ENCODE measurements around the gene VWA5B2. TPM values are rescaled to one million over a fixed set of nuclear protein-coding genes. Genes with fewer than 3 reads are reported as not detected.

Gene VWA5B2
- total and polyA plus RNA-seq, 2 of the 13 experiments (the other 11 are each of a cell fraction or from before 2014, with no cell fraction given), result 0.03 to 0.04 TPM

DNA sequence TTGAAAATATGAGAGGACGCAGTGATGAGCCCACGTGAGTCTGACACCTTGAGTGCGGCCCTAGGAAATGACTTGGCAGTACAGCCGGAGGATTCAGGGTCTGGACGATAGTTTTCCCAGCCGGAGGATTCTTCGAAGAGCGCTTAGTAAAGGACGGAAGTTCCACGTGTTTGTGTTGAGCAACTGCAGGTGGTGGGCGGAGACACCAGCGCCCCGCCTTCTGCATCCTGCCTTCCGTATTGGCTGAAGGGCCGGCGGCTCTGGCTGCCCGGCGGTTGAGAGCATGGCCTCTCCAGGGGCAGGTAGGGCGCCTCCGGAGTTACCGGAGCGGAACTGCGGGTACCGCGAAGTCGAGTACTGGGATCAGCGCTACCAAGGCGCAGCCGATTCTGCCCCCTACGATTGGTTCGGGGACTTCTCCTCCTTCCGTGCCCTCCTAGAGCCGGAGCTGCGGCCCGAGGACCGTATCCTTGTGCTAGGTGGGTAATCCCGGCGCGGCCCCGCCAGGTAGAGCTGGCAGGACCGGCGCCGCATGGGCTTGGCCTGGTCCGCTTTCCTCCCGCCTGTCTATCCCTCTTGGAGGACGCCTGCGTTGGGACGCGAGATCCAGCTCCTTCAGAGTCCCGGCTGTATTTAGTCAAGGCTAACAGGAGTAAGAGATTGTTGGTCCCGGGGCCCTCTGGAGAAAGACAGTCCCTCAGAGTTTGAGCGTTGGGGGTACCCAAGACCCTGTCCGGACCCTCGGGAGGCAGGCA is 20.2 kb downstream of the VWA5B2 start, which contains the start of gene EEF1AKMT4 (continued):
- no peak for TF ChIP-seq ZNF292 (CRISPR knock-in tag; IDR thresholded peaks at IDR 0.05; ENCODE audit: borderline replicate concordance, low read depth)
- TF ChIP-seq EED (CRISPR knock-in tag; IDR thresholded peaks at IDR 0.05), result no peak
- TF ChIP-seq ZSCAN21 (CRISPR knock-in tag; IDR thresholded peaks at IDR 0.05; ENCODE audit: borderline replicate concordance), result no peak
- no peak for TF ChIP-seq MTA3 (CRISPR knock-in tag; IDR thresholded peaks at IDR 0.05)
- TF ChIP-seq, protein P1, sequence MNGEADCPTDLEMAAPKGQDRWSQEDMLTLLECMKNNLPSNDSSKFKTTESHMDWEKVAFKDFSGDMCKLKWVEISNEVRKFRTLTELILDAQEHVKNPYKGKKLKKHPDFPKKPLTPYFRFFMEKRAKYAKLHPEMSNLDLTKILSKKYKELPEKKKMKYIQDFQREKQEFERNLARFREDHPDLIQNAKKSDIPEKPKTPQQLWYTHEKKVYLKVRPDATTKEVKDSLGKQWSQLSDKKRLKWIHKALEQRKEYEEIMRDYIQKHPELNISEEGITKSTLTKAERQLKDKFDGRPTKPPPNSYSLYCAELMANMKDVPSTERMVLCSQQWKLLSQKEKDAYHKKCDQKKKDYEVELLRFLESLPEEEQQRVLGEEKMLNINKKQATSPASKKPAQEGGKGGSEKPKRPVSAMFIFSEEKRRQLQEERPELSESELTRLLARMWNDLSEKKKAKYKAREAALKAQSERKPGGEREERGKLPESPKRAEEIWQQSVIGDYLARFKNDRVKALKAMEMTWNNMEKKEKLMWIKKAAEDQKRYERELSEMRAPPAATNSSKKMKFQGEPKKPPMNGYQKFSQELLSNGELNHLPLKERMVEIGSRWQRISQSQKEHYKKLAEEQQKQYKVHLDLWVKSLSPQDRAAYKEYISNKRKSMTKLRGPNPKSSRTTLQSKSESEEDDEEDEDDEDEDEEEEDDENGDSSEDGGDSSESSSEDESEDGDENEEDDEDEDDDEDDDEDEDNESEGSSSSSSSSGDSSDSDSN (CRISPR knock-in tag; IDR thresholded peaks at IDR 0.05), result peak; percentile 84
- TF ChIP-seq KLF13 (CRISPR knock-in tag; IDR thresholded peaks at IDR 0.05), result no peak
- TF ChIP-seq, protein P2, sequence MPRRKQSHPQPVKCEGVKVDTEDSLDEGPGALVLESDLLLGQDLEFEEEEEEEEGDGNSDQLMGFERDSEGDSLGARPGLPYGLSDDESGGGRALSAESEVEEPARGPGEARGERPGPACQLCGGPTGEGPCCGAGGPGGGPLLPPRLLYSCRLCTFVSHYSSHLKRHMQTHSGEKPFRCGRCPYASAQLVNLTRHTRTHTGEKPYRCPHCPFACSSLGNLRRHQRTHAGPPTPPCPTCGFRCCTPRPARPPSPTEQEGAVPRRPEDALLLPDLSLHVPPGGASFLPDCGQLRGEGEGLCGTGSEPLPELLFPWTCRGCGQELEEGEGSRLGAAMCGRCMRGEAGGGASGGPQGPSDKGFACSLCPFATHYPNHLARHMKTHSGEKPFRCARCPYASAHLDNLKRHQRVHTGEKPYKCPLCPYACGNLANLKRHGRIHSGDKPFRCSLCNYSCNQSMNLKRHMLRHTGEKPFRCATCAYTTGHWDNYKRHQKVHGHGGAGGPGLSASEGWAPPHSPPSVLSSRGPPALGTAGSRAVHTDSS (CRISPR knock-in tag; conservative IDR thresholded peaks at IDR 0.05), result no peak
- TF ChIP-seq, protein P3, sequence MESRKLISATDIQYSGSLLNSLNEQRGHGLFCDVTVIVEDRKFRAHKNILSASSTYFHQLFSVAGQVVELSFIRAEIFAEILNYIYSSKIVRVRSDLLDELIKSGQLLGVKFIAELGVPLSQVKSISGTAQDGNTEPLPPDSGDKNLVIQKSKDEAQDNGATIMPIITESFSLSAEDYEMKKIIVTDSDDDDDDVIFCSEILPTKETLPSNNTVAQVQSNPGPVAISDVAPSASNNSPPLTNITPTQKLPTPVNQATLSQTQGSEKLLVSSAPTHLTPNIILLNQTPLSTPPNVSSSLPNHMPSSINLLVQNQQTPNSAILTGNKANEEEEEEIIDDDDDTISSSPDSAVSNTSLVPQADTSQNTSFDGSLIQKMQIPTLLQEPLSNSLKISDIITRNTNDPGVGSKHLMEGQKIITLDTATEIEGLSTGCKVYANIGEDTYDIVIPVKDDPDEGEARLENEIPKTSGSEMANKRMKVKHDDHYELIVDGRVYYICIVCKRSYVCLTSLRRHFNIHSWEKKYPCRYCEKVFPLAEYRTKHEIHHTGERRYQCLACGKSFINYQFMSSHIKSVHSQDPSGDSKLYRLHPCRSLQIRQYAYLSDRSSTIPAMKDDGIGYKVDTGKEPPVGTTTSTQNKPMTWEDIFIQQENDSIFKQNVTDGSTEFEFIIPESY (CRISPR knock-in tag; IDR thresholded peaks at IDR 0.05), result 0 out of 2 replicates have a peak, but pooled peaks have one; percentile 7
- TF ChIP-seq ZNF264 (CRISPR knock-in tag; IDR thresholded peaks at IDR 0.05), result peak; percentile 41; the same call in 1 of the 2 replicates
- TF ChIP-seq ZNF720 (CRISPR knock-in tag; IDR thresholded peaks at IDR 0.05), result no peak
- TF ChIP-seq ZNF558 (CRISPR knock-in tag; IDR thresholded peaks at IDR 0.05; ENCODE audit: borderline replicate concordance), result no peak
- TF ChIP-seq ZNF629 (CRISPR knock-in tag; conservative IDR thresholded peaks at IDR 0.05), result no peak
- no peak for TF ChIP-seq HES4 (CRISPR knock-in tag; IDR thresholded peaks at IDR 0.05; ENCODE audit: borderline replicate concordance)
- TF ChIP-seq SMAD3 (CRISPR knock-in tag; IDR thresholded peaks at IDR 0.05), result no peak; the same call in 1 of the 2 replicates
- TF ChIP-seq, protein P4, sequence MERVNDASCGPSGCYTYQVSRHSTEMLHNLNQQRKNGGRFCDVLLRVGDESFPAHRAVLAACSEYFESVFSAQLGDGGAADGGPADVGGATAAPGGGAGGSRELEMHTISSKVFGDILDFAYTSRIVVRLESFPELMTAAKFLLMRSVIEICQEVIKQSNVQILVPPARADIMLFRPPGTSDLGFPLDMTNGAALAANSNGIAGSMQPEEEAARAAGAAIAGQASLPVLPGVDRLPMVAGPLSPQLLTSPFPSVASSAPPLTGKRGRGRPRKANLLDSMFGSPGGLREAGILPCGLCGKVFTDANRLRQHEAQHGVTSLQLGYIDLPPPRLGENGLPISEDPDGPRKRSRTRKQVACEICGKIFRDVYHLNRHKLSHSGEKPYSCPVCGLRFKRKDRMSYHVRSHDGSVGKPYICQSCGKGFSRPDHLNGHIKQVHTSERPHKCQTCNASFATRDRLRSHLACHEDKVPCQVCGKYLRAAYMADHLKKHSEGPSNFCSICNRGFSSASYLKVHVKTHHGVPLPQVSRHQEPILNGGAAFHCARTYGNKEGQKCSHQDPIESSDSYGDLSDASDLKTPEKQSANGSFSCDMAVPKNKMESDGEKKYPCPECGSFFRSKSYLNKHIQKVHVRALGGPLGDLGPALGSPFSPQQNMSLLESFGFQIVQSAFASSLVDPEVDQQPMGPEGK (CRISPR knock-in tag; IDR thresholded peaks at IDR 0.05), result no peak
- TF ChIP-seq, protein P5, sequence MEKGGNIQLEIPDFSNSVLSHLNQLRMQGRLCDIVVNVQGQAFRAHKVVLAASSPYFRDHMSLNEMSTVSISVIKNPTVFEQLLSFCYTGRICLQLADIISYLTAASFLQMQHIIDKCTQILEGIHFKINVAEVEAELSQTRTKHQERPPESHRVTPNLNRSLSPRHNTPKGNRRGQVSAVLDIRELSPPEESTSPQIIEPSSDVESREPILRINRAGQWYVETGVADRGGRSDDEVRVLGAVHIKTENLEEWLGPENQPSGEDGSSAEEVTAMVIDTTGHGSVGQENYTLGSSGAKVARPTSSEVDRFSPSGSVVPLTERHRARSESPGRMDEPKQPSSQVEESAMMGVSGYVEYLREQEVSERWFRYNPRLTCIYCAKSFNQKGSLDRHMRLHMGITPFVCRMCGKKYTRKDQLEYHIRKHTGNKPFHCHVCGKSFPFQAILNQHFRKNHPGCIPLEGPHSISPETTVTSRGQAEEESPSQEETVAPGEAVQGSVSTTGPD (CRISPR knock-in tag; IDR thresholded peaks at IDR 0.05), result peak; percentile 49; the same call in 1 of the 2 replicates
- no peak; the same call in 1 of the 2 replicates for TF ChIP-seq FOXJ3 (CRISPR knock-in tag; IDR thresholded peaks at IDR 0.05; ENCODE audit: borderline replicate concordance)
- TF ChIP-seq ZNF207 (IDR thresholded peaks at IDR 0.05; ENCODE audit: borderline replicate concordance), result no peak

All from HepG2 (cell line).